H54 (cell line): ENCODE results near the gene PEX12.
"Not testable (repeated sequence)": the region's sequence is repeated elsewhere in the genome, so short reads cannot be mapped to it uniquely, and the experiment has no call there.

Experiments
- DNase-seq: peaks from one replicate; pipeline ENCODE4 v3.0.0; 2011; ENCODE audit warnings: low spot score, mixed read lengths; ENCODE audit not compliant: insufficient read length
- FAIRE-seq: peaks from 3 replicates; lab custom pipeline; 2011; peaks lifted over from hg19 to GRCh38; lab: Jason Lieb, UNC
- POLR2A ChIP-seq: IDR thresholded peaks from 2 replicates; pipeline ENCODE4 v1.6.1; 2011; ENCODE audit warnings: low read depth, mild to moderate bottlenecking, low read length

Gene PEX12

DNA sequence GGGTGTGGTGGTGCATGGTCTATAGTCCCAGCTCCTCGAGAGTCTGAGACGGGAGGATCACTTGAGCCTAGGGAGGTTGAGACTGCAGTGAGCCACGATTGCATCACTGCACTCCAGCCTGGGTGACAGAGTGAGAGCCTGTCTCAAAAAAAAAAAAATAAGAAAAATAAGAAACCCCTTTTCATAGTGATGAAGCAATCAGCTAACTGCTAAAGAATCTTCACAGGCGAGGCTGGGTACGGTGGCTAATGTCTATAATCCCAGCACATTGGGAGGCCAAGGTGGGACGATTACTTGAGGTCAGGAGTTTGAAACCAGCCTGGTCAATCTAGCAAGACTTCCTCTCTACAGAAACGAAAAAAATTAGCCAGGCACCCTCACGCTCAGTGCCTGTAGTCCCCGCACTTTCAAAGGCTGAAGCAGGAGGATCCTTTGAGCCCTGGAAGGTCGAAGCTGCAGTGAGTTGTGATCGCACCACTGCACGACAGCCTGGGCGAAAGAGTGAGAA lies 41.7 kb downstream of the PEX12 start:
- no peak for DNase-seq
- no peak for TF ChIP-seq POLR2A
- no peak for FAIRE-seq

DNA sequence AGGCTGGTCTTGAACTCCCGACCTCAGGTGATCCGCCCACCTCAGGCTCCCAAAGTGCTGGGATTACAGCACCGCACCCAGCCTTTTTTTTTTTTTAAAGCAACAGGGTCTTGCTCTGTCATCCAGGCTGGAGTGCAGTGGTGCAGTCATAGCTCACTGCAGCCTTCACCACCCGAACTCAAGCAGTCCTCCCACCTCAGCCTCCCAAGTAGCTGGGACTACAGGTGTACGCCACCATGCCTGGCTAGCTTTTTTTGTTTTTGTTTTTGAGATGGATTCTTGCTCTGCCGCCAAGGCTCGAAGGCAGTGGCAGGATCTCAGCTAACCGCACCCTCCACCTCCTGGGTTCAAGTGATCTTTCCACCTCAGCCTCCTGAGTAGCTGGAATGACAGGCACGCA lies 43.0 kb downstream of the PEX12 start:
- not testable (repeated sequence) for DNase-seq, FAIRE-seq

- DNase-seq (no peak), FAIRE-seq (no peak)
- TF ChIP-seq POLR2A = no peak
These were observed 43.7 kb downstream of the PEX12 start for GRCh38 chr17:35534576-35535093.

DNA sequence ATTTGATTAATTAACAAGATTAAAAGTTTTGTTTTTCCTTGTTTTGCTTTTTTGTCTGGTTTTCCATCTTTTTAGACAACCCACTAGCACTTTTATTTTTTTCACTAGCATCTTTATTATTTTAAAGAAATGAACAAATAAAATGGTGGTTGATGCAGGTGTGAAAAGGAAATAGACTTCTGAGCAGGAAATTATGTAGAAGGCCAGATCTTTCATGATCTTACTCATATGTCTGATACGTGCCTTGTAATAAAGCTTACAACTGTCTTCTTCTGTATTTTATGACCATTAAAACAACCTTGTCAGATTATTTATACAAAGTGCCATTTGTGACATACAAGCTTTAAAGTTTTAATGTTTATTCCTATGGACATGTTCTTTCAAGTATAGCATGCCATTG lies 47.2 kb downstream of the PEX12 start:
- no peak for DNase-seq
- TF ChIP-seq POLR2A = no peak
- FAIRE-seq = no peak

- TF ChIP-seq POLR2A = no peak
- FAIRE-seq = no peak
These were observed 48.5 kb downstream of the PEX12 start for GRCh38 chr17:35529866-35530265.

DNA sequence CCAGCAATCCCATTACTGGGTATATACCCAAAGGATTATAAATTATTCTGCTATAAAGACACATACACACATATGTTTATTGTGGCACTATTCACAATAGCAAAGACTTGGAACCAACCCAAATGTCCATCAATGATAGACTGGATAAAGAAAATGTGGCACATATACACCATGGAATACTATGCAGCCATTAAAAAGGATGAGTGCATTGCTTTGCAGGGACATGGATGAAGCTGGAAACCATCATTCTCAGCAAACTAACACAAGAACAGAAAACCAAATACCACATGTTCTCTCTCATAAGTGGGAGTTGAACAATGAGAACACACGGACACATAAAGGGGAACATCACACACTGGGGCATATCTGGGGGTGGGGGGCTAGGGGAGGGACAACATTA lies 49.0 kb downstream of the PEX12 start:
- not testable (repeated sequence) for FAIRE-seq, DNase-seq

More at GRCh38 chr17:35529866-35530265, 48.5 kb downstream of the PEX12 start:
- no peak for DNase-seq
